Stimulated activated naive CD8-positive, alpha-beta T cell treated with anti-CD3 and anti-CD28 coated beads, Interleukin-15, Interleukin-2, amounts not matched to agents 100 ng/mL and 50 ng/mL, for 24 hours (primary cell): ENCODE results near the gene NKPD1.
"Not testable (repeated sequence)": the region's sequence is repeated elsewhere in the genome, so short reads cannot be mapped to it uniquely, and the experiment has no call there.

Experiments
- H3K27ac Mint-ChIP-seq: one replicate; pipeline ENCODE4 v1.8.0; 2021; ENCODE audit warnings: mild to moderate bottlenecking, mixed read lengths
- H3K27me3 Mint-ChIP-seq: one replicate; pipeline ENCODE4 v1.8.0; 2021; ENCODE audit warnings: mixed read lengths
- H3K36me3 Mint-ChIP-seq: one replicate; pipeline ENCODE4 v1.8.0; 2021; ENCODE audit warnings: low read depth, mixed read lengths
- H3K4me1 Mint-ChIP-seq: one replicate; pipeline ENCODE4 v1.8.0; 2021; ENCODE audit warnings: low read depth, mixed read lengths
- H3K4me3 Mint-ChIP-seq: one replicate; pipeline ENCODE4 v1.8.0; 2021; ENCODE audit warnings: mild to moderate bottlenecking, mixed read lengths
- H3K9me3 Mint-ChIP-seq: one replicate; pipeline ENCODE4 v1.8.0; 2021; ENCODE audit warnings: mixed read lengths

NKPD1 gene

DNA sequence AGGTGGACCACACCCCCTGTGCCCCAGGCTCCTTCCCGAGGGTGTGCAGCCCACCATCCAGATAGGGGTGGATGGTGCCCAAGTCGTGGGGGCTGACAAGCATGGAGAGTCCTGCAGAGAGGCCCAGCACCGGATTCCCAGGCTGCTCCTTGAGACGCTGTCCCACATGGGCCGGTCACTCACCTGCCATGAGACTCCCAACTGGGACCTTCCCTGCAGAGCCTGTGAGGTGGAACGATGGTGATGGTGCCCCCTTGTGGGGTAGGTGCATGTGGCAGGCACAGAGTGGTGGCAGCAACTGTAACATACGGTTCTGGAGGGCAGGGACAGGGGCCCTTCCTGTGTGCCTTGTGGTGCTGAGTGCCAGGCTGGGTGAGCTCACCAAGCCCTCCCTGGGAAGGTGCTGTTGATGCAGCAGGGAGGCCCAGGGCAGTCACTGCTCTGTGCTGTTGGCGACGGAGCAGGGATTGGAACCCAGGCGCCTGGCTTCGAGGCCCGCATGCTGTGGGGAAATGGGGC, 34.7 kb downstream of the NKPD1 start:
- Mint-ChIP-seq H3K36me3 (no peaks in the 10 kb centered on the region), H3K27me3 (no peaks in the 10 kb centered on the region), H3K9me3 (no peaks in the 10 kb centered on the region), H3K4me3 (no peak overlapping the region), H3K27ac (no peak overlapping the region), H3K4me1 (peaks cover 26% of the 10 kb centered on the region)

DNA sequence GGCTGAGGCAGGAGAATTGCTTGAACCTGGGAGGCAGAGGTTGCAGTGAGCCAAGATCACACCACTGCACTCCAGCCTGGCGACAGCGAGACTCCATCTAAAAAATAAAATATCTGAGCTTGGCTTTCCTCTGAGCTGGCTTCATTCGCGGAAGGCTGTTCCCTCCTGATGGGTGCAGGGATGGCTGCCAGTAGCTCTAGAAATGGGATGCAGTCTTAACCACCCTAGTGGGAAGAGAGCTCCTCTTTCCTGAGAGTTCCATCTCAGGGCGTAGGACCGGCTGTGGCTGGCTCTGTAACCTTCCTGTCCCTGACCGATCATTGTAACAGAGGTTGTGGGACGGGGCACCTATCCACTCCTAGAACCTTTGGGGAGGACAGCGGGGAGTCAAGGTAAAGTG, 35.4 kb downstream of the NKPD1 start:
- peaks cover 28% of the 10 kb centered on the region for H3K4me1 Mint-ChIP-seq
- no peak overlapping the region for H3K4me3 Mint-ChIP-seq
- H3K36me3 Mint-ChIP-seq: no peaks in the 10 kb centered on the region
- H3K27ac Mint-ChIP-seq: no peak overlapping the region
- no peaks in the 10 kb centered on the region for H3K27me3 Mint-ChIP-seq
- no peaks in the 10 kb centered on the region for H3K9me3 Mint-ChIP-seq

DNA sequence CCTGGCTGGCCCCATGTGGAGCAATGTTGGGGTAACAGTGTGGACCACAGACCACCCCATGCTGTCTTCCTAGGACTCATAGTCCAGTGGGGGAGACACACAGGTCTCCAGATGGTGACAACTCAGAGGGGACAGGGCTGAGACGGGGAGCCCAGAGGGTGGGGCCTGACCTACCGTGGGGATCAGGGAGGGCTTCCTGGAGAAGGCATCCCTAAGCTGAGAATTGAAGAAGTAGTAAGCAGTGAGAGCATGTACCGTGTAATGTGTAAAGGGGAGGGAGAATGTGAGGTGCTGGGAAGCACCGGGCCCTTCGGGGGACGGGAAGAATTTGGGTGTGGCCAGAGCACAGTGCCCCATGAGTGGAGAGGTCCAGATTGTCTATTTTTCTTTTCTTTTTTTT, 36.8 kb downstream of the NKPD1 start:
- Mint-ChIP-seq H3K27ac (no peak overlapping the region), H3K4me1 (peaks cover 38% of the 10 kb centered on the region), H3K9me3 (no peaks in the 10 kb centered on the region), H3K36me3 (no peaks in the 10 kb centered on the region), H3K27me3 (no peaks in the 10 kb centered on the region), H3K4me3 (no peak overlapping the region)

DNA sequence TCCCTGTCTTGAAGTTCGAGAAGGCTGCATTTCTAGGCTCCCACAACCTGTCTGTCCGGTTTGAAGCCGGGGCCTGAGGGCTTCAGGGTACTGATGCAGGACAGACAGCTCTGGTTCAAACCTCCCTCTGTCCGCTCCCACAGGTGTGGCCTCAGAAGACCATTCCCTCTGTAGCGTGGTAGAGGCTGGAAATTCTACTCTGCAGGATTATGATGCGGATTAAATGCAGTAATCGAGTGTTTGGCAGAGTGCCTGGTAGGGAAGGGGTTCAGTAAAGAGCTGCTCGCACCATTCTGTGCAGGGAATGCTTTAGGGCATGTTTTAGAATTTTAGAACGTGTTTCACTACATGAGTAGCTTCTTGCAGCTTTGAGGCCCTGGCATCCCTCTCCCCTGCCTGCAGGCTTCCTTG, 37.3 kb downstream of the NKPD1 start:
- Mint-ChIP-seq H3K4me1 (peaks cover 44% of the 10 kb centered on the region), H3K9me3 (no peaks in the 10 kb centered on the region)

DNA sequence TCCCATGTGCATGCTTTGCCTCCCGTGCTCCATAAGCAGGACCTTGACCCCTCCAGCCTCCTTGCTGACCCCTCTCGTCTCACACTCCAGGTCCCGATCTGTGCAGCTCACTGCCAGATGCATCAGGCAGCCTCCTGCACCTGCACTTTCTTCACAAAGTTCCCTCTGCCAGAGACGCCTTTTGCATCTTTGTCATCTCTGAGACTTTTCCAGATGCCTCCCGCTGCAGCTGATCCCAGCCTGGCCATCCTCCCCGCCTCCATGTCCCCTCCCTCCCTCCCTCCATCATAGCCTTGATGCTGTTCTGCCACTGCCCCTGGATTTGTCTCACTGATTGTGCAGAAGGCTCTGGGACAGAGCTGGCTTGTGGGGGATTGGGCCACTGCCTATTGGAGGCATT, 38.0 kb downstream of the NKPD1 start:
- Mint-ChIP-seq H3K36me3 (no peaks in the 10 kb centered on the region), H3K4me3 (no peak overlapping the region), H3K27me3 (no peaks in the 10 kb centered on the region), H3K4me1 (peaks cover 50% of the 10 kb centered on the region), H3K9me3 (no peaks in the 10 kb centered on the region), H3K27ac (no peak overlapping the region)

More for the DNA sequence above, 37.3 kb downstream of the NKPD1 start:
- Mint-ChIP-seq H3K4me3 (no peak overlapping the region), H3K27me3 (no peaks in the 10 kb centered on the region), H3K36me3 (no peaks in the 10 kb centered on the region), H3K27ac (no peak overlapping the region)

DNA sequence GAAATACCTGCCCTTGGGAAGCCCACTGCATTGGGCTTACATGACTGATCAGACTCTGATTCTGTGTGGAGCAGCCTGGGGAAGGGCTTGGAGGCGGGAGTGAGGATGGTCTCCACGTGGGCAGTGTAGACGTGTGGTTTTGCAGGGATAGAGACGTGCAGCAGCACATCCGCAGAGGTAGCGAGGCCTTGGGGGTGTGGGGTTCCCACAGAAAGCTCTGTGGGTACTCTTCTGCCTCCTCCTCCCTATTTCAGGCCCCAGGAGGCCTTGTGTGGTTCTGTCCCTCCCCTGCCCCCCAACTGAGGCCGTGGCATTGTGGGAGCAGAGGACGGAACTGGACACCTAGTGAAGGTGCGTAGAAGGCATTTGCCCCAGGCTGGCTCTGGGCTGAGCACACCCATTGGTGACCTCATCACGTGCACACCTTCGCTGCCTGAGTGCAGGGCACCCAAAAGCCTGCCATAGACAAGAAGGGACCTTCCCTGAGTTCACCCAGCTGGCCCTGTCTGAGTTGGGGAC, 38.9 kb downstream of the NKPD1 start:
- Mint-ChIP-seq H3K4me3 (peak overlapping the region; percentile 8), H3K27ac (peak overlapping the region; percentile 79), H3K36me3 (no peaks in the 10 kb centered on the region), H3K4me1 (peaks cover 58% of the 10 kb centered on the region), H3K9me3 (no peaks in the 10 kb centered on the region), H3K27me3 (no peaks in the 10 kb centered on the region)

DNA sequence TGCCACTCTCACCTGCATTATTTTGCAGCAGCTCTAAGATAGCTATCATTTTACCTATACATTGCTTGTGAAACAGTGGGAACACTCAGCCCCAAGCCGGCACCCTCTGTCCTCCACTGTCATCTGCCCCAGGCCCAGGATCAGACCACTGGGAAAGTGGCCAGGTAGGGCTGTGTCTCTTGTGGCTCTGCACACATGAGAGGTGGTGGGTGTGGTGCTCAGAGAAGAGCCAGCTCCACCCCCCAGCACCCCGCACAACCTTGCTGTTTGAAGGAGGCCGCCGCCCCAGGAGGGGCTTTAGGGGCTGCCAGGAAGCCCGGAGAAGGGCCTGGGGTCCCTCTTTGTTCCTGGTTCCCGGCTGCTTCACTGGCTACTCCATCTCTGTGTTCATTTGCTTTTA, 41.2 kb downstream of the NKPD1 start:
- Mint-ChIP-seq H3K4me1 (peaks cover 73% of the 10 kb centered on the region), H3K36me3 (no peaks in the 10 kb centered on the region), H3K9me3 (no peaks in the 10 kb centered on the region), H3K27me3 (no peaks in the 10 kb centered on the region), H3K4me3 (no peak overlapping the region), H3K27ac (no peak overlapping the region)

DNA sequence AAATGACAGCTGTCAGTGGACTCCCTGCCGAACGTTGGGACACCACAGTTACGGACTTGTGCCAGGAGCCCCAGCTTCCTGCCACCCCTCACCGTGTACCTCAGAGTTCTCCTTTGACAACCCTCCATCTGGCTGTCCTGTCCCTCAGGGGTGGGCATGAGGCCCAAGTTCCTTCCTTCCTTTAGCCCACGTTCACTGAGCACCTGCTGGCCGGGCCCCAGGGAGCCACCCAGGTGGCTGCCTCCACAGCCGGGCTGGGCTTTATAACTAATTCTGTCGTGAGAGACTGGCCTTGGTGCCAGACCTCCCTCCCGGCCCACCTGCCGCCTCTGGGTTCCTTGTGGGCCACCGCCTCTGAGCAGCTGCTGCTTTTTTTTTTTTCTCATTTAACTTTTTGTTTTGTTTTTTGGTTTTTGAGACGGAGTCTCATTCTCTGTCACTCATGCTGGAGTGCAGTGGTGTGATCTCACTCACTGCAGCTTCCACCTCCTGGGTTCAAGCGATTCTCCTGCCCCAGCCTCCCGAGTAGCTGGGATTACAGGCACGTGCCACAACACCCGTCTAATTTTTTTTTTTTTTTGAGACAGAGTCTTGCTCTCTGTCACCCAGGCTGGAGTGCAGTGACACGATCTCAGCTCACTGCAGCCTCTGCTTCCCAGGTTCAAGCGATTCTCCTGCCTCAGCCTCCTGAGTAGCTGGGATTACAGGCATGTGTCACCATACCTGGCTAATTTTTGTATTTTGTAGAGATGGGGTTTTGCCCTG, 42.0 kb downstream of the NKPD1 start:
- H3K36me3 Mint-ChIP-seq, H3K27me3 Mint-ChIP-seq, H3K9me3 Mint-ChIP-seq: not testable (repeated sequence)
- H3K4me1 Mint-ChIP-seq: peaks cover 76% of the 10 kb centered on the region
- peak overlapping the region; percentile 30 for H3K4me3 Mint-ChIP-seq
- peak overlapping the region; percentile 16 for H3K27ac Mint-ChIP-seq

DNA sequence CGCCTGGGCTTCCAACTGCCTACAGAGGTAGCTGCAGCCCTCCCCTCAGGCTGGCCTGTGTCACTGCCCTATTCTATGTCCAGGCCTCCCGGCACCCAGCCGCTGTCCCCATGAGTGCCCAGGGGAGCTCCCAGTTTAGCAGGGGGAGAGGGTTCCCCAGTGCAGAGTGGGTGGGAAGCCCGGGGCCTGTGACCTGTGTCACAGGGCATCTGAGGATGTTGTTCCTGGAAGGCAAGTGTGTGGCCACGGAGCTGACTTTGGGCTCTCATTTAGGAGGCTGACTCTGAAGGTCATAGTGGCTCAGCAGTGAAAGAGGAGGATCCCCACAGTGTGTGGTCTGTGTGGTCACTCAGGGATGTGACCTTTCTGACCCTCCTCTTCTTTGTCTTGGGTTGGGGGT, 42.7 kb downstream of the NKPD1 start:
- H3K9me3 Mint-ChIP-seq: no peaks in the 10 kb centered on the region
- no peak overlapping the region for H3K27ac Mint-ChIP-seq
- no peaks in the 10 kb centered on the region for H3K27me3 Mint-ChIP-seq
- peaks cover 80% of the 10 kb centered on the region for H3K4me1 Mint-ChIP-seq
- H3K4me3 Mint-ChIP-seq: peak overlapping the region; percentile 10
- H3K36me3 Mint-ChIP-seq: no peaks in the 10 kb centered on the region

DNA sequence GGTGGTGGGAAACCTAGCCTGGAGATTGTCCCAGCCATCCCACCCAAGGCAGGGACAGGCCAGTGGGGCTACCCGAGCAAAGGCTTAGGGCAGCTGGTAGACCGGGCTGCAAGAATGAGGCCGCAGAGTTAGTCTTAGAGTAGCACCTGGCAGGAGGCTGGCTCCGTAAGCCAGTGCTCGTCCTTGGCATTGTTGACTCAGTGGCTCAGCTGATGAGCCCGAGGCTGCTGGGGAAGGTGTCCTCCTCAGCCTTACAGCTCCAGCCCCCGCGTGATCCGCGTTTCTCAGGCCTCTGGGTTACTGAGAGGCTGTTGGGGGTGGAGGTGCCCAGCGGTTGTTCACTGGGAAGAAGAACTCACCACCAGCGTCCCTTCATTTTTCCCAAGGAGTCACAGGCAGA, 43.1 kb downstream of the NKPD1 start:
- Mint-ChIP-seq H3K4me1 (peaks cover 80% of the 10 kb centered on the region), H3K4me3 (no peak overlapping the region), H3K9me3 (no peaks in the 10 kb centered on the region), H3K27me3 (no peaks in the 10 kb centered on the region), H3K27ac (no peak overlapping the region), H3K36me3 (no peaks in the 10 kb centered on the region)

DNA sequence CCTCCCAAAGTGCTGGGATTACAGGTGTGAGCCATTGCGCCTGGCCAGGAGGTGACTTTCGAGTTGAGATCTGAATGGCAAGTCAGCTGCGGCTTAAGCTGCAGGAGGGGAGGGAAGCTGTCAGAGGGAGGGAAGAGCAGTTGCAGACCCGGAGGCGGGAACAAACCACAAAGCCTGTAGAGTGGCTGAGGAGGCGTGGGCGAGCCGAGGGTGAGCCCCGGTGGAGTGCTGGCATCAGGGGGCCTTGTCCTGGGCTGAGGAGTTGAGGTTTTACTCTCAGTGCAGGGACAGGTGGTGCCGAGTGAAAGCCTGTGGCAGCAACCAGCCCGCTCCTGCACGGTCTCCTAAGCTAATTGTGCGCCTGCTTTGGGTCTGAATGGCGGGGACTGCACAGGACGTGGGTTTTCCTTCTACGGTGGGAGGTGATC, 43.6 kb downstream of the NKPD1 start:
- H3K27me3 Mint-ChIP-seq: no peaks in the 10 kb centered on the region
- H3K4me3 Mint-ChIP-seq: peak overlapping the region; percentile 26
- H3K4me1 Mint-ChIP-seq: peaks cover 79% of the 10 kb centered on the region
- no peaks in the 10 kb centered on the region for H3K36me3 Mint-ChIP-seq
- H3K9me3 Mint-ChIP-seq: no peaks in the 10 kb centered on the region
- H3K27ac Mint-ChIP-seq: peak overlapping the region; percentile 63

DNA sequence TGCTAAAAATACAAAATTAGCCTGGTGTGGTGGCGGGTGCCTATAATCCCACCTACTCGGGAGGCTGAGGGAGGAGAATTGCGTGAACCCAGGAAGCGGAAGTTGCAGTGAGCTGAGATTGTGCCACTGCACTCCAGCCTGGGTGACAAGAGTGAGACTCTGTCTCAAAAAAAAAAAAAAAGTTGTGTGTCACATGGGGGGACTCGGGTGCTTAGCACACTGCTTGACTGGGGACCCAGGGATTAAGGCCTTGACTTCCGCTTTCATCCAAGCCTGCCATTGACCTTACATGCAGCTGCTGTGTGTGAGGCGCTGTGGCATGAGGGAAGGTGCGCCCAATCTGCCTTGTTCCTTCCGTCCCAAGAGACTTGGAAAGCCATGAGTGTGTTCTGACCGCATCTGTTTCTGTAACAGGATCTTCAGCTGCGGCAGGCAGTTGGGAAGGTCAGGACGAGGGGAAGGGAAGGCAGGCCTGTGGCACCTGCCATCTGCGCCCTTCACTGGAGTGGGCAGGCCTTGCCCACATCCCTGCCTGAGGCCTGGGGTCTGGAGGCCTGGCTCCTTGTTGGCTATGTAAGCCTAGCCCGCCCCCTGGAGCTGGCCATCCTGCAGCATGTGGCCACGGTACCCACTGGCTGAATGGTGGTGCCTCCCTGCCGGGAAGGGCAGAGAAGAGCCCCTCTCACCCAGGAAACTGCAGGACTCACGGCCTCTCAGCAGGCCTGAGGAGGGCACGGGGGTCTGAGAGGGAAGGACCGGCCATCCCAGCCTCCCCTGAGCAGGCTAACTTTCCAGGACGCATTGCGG, 44.8 kb downstream of the NKPD1 start:
- Mint-ChIP-seq H3K9me3 (no peaks in the 10 kb centered on the region), H3K36me3 (no peaks in the 10 kb centered on the region), H3K27ac (no peak overlapping the region), H3K4me3 (no peak overlapping the region), H3K27me3 (no peaks in the 10 kb centered on the region), H3K4me1 (peaks cover 76% of the 10 kb centered on the region)

DNA sequence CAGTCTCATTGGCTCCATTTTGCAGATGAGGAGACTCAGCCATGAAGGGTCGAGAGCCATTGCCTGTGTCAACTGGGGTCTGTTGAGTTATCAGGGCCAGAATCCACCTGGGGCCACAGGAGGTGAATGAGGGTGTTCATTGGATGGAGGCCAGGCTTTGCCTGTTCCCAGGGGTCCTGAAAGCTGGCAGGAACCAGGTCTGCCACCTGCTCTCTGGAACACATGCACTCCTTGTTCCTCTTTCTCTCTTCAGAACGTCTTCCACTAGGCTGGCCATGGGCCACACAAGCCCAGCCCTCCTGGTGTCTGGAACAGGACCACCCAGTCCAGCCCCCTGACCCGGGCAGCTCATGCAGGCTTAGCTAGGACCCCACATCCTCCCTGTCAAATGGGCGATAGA, 46.7 kb downstream of the NKPD1 start:
- H3K9me3 Mint-ChIP-seq: no peaks in the 10 kb centered on the region
- H3K36me3 Mint-ChIP-seq: no peaks in the 10 kb centered on the region
- H3K4me1 Mint-ChIP-seq: peaks cover 74% of the 10 kb centered on the region
- H3K4me3 Mint-ChIP-seq: no peak overlapping the region
- H3K27ac Mint-ChIP-seq: no peak overlapping the region
- no peaks in the 10 kb centered on the region for H3K27me3 Mint-ChIP-seq

DNA sequence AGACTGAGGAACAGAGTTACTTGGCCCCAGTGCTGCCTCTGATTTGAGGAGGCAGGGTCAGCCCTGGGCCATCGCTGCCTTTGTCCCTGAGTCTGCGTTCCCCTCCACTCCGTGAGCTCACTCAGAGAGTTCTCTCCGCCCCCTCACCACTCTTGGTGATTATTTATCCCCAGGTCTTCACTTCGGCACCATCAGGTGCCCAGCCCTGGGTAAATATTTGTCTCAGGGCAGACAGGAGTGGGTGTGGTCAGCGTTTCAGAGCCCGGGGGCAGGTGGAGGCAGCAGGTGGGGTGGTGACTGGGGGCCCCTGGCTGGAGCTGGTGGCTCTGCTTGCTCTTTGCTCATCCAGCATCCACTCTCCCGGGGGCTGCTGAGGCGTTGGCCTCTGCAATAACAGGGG, 47.2 kb downstream of the NKPD1 start:
- no peaks in the 10 kb centered on the region for H3K27me3 Mint-ChIP-seq
- no peaks in the 10 kb centered on the region for H3K9me3 Mint-ChIP-seq
- peaks cover 69% of the 10 kb centered on the region for H3K4me1 Mint-ChIP-seq
- no peak overlapping the region for H3K27ac Mint-ChIP-seq
- no peak overlapping the region for H3K4me3 Mint-ChIP-seq
- H3K36me3 Mint-ChIP-seq: no peaks in the 10 kb centered on the region

DNA sequence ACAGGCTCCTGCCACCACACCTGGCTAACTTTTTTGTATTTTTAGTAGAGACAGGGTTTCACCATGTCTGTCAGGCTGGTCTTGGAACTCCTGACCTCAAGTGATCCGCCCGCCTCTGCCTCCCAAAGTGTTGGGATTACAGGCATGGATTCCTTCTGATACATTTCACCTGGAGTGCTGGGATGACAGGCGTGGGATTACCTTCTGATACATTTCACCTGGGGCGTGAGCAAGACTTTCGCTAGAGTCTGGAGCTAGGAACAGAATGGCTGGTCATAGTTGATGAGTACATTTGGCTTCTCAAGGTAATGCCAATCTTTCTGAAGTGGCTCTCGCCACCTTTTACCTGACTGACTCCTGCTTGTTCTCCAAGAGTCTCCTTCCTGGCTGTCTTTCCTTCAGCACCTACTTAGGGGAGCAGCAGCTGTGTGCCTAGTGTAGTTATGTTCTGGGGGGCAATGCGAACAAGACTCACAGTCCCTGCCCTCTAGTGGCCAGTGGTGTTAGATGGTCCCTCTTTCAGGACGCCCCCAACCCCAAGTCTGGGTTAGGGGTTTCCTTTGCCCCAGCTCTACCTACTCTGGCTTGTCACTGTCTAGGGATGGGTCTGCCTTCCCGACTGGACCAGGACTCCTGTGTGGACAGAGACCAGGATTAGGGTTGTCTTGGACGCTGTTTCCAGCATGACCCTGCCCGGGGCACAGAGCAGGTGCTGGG, 48.5 kb downstream of the NKPD1 start:
- H3K36me3 Mint-ChIP-seq: no peaks in the 10 kb centered on the region
- H3K27ac Mint-ChIP-seq: no peak overlapping the region
- peaks cover 61% of the 10 kb centered on the region for H3K4me1 Mint-ChIP-seq
- H3K4me3 Mint-ChIP-seq: no peak overlapping the region
- no peaks in the 10 kb centered on the region for H3K27me3 Mint-ChIP-seq
- no peaks in the 10 kb centered on the region for H3K9me3 Mint-ChIP-seq
